Gastrocnemius medialis (tissue), 4 donors: ENCODE results near the gene WNT8B.

Experiments
- POLR2A ChIP-seq, 2 donors: fragments of 450-650 bp; IDR thresholded peaks; one replicate each; pipeline ENCODE4 v1.6.1; 2017; ENCODE audit warnings: antibody characterized with exemption in 2 of 2, mild to moderate bottlenecking in 2 of 2, moderate library complexity in 2 of 2
- TF ChIP-seq, protein P1 (sequence below), 5 experiments: fragments of 450-650 bp in 3 of 5; fragments of 200-600 bp in 2 of 5; sonication (generic) in 2 of 5; IDR thresholded peaks in 4 of 5; conservative IDR thresholded peaks in 1 of 5; 1 replicate in 4 of 5; 2 replicates in 1 of 5; pipeline ENCODE4 v1.5.1; 2016 to 2019; ENCODE audit warnings: antibody characterized with exemption in 5 of 5, mild to moderate bottlenecking in 3 of 5, moderate library complexity in 3 of 5

DNA sequence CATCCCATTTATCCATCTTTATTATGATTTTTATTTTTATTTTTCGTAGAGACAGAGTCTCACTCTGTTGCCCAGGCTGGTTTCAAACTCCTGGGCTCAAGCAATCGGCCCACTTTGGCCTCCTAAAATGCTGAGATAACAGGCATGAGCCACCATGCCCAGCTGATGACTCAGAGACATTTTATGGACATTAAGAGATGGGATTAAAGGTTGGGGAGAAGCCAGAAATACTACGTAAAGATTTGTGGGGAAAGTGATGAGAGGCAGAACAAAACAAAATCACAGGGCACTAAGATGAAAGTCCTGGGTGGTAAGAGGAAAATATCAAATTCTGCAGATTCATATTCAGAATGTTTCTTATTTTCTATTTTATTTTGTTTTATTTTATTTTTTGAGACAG is 7.6 kb downstream of the WNT8B start:
- TF ChIP-seq POLR2A (IDR thresholded peaks at IDR 0.05) = no peak
- TF ChIP-seq, protein P1, sequence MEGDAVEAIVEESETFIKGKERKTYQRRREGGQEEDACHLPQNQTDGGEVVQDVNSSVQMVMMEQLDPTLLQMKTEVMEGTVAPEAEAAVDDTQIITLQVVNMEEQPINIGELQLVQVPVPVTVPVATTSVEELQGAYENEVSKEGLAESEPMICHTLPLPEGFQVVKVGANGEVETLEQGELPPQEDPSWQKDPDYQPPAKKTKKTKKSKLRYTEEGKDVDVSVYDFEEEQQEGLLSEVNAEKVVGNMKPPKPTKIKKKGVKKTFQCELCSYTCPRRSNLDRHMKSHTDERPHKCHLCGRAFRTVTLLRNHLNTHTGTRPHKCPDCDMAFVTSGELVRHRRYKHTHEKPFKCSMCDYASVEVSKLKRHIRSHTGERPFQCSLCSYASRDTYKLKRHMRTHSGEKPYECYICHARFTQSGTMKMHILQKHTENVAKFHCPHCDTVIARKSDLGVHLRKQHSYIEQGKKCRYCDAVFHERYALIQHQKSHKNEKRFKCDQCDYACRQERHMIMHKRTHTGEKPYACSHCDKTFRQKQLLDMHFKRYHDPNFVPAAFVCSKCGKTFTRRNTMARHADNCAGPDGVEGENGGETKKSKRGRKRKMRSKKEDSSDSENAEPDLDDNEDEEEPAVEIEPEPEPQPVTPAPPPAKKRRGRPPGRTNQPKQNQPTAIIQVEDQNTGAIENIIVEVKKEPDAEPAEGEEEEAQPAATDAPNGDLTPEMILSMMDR (IDR thresholded peaks at IDR 0.05 in 4 of 5, conservative IDR thresholded peaks at IDR 0.05 in 1 of 5) = no peak
